ENCODE measurements around the gene FNTB.

Gene FNTB

DNA sequence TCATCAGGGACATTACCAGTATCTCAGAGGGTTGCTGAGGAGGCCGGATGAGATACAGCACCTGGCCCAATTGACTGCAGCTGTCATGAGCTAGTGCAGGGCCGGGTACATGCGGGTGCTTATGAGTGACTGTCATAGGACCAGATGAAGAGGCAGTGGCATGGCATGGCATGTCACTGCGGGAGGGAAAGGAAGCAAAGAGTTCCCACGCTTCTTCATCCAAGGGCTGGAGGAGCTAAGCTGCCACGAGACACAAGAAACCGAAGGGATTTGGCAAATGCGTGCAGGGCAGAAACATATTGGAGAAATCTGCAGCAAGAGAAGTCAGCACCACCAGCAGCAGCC lies 33.4 kb upstream of the FNTB start:
- no peak for DNase-seq

DNA sequence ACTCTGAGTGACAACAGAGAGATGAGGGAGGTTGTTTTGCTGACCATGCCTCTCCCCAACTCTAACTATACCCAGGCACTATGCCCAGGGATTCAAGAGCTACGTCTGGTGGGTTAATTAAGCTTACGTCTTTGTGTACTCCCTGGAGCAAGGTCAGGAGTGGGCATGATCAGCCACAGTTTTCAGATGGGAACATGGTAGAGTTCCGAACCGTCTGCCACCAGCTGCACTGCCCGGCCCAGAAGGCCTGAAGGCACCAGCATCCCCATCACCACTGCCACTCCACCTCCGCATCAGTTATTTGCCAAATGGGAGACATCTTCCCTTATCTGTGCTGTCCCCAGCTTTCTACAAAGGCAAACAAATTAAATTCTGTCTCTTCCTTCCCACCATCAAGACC lies 33.0 kb upstream of the FNTB start:
- no peak for DNase-seq

GRCh38 chr14:64954491-64955240 lies 32.0 kb upstream of the FNTB start:
- DNase-seq, result no peak

DNA sequence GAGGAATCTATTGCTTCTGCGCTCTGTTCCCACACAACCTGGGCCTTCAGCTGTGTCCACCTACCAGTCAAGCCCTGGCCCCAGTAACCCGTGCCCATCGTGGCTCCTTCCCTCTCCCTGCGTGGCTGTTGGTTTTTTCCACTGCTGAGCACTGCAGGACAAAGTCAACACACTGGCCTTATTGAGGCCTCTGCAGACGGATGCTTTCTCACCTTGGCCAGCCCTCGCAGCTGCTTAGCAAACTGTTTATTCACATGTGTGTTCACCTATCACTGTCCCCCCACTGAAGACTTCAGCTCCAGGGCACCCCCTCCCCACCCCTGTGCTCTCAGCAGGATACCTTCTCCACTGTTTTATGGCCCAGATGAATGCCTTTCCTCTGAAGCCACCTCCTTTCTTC lies 31.4 kb upstream of the FNTB start:
- DNase-seq, result no peak

DNA sequence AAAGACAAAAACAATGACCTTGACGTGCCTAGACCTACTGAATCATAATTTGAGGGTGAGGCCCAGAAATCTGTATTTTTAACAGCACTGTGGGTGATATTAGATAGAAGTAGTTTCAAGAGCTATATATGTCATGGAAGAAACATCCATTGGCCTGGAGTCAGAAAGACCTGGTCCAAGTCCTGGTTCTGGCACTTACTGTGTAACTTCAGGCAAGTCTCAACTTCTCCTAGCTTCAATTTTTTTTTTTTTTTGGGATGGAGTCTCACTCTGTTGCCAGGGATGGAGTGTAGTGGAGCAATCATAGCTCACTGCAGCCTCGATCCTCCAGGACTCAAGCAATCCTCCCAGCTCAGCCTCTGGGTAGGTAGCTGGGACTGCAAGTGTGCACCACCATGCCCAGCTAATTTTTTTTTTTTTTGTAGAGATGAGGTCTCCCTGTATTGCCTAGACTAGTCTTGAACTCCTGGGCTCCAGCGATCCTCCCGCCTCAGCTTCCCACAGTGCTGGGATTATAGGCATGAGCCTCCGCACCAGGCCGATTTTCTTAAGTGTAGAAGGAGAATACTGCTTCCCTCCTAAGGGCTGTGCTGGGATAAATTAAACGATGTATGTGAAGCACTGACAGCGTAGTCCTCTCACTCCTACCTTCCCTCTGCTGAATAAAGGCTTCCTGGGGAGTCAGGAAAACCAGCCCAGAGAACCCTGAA lies 29.8 kb upstream of the FNTB start:
- DNase-seq, result no peak

- DNase-seq, result no peak
Measured at GRCh38 chr14:64958201-64958600, 28.5 kb upstream of the FNTB start.

- no peak for DNase-seq
Measured at GRCh38 chr14:64958743-64959142, 28.0 kb upstream of the FNTB start.

DNA sequence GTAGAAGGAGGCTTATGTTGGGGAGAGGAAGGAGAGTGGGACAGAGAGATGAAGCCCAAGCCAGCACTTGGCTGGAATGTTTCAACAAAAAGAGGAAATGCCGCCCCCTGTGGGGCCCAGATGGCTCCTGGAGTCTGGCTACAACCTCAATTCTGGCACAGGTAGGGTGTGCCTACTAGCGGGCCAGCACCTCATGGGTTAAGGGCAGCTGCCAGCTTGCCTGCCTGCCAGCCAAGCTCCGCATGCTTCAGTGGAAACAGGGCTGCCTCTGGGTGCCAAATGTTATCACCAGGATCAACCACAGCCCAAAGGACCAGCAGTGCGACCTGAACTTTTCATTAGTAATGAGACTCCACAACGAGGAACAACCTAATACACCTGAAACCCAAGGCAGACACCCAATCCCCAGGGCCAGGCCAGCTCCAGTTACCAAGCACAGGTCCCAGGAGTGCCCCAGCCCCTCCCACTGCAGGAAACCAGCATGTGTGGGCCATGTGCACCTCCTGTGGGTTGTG lies 25.9 kb upstream of the FNTB start:
- DNase-seq, result no peak

GRCh38 chr14:64963611-64964010 lies 23.1 kb upstream of the FNTB start:
- DNase-seq, result no peak

DNA sequence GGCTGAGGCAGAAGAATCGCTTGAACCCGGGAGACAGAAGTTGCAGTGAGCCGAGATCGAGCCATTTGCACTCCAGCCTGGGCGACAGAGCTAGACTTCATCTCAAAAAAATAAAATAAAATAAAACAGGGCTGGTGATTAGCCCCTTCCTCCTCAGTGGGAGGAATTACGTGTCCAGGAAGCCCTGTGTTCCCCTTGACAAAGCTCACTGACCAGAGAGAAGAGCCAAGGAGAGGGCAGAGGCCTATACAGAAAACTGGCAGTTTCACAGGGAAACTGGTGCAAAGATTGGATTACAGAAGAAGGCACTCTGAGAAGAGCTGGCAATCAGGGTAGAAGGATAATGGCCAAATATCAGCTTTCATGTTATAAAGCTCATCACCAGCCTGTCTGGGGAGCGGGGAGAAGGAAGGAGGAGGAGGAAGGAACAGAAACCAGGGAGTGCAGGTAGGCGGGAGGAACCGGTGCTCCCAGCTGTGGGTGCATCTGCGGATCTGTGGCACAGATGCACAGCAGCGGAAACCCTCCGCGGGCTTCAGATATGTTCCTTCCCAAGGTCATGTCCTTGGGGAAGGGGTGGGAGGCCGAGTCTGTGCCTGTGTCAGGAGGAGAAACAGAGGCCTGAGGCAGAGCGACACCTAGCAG lies 21.2 kb upstream of the FNTB start:
- DNase-seq, result no peak

GRCh38 chr14:64966976-64967375 lies 19.7 kb upstream of the FNTB start:
- no peak for DNase-seq

- DNase-seq, result no peak
Measured at GRCh38 chr14:64968167-64968566, 18.5 kb upstream of the FNTB start.

DNA sequence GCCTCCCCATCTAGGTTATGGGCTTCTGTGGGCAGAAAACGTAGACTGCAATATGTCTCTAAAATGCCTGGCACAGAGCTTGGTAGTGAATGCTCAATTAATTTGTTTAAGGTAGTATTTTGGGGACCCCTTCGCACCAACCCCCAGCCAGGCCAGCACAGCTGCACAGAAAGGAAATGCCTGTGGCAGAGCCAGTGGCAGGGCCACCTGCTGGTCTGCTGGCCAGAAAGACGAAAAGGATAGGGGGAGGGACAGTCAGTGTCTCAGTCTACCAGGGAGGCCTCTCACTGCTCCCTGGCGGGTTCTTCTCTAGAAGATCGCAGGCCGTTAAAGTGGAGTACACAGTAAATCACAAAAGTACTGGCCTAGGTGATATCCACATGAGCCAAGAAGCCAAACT lies 18.0 kb upstream of the FNTB start:
- DNase-seq, result no peak

DNA sequence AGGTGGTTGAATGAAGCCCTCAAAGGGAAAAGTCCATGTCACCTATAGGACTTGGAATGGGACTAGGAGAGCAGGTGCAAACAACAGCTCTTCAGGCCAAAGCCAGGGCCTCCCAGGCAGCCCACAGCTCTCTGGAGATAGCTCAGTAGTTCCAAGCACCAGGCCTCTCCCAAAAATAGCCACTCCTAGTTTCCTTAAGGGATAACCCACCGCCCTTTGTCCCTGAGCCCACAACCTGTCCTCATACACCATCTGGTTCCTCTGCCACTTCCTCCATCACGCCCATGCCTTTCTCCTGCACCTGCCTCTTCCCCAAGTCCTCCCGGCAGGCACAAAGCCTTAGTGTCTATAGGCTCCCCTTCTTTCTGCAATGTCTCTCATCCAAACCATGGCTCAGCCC lies 16.7 kb upstream of the FNTB start:
- DNase-seq, result no peak

GRCh38 chr14:64970776-64971477 lies 15.8 kb upstream of the FNTB start:
- DNase-seq, result peak; percentile 63

GRCh38 chr14:64971491-64971942 lies 15.2 kb upstream of the FNTB start:
- no peak for DNase-seq

GRCh38 chr14:64971943-64972791 lies 14.5 kb upstream of the FNTB start, which contains the start of gene RAB15:
RAB15 (minus strand) TSS chr14:64972336; CDS start chr14:64972076, 260 bp downstream.
- DNase-seq, result peak; percentile 35

DNA sequence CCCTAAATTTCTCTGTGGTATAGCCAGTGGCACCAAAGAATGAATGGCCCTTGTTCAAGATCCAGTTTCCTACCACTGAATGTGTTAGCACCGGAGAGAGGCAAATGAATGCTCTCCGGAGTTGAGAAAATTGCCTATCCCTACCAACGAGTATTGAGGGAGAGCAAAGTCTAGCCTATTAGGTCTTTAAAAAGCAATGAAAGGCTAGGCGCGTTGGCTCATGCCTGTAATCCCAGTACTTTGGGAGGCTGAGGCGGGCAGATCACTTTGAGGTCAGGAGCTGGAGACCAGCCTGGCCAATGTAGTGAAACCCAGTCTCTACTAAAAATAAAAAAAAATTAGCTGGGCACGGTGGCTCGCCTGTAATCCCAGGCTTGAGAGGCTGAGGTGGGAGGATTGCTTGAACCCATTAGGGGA lies 13.7 kb upstream of the FNTB start:
- no peak for DNase-seq

GRCh38 chr14:64973826-64974225 lies 12.9 kb upstream of the FNTB start:
- no peak for DNase-seq

GRCh38 chr14:64974563-64974962 lies 12.1 kb upstream of the FNTB start:
- no peak for DNase-seq

GRCh38 chr14:64979336-64980074 lies 7.2 kb upstream of the FNTB start:
- DNase-seq, result no peak
